ENCODE data around the gene CD37. TPM values are rescaled to one million over a fixed set of nuclear protein-coding genes. Genes with fewer than 3 reads are reported as not detected.

CD37 gene
- total RNA-seq, 2 experiments from 2014 or later, result 268 to 352 TPM

GRCh38 chr19:49333418-49333805 lies 1.8 kb upstream of the CD37 start:
- Mint-ChIP-seq H3K27me3 (no peaks in the 10 kb centered on the region), H3K4me3 (peak overlapping the region; percentile 100), H3K4me1 (peaks cover 81% of the 10 kb centered on the region), H3K9me3 (no peaks in the 10 kb centered on the region), H3K36me3 (ENCODE audit: low read depth) (peaks cover 55% of the 10 kb centered on the region), H3K27ac (peak overlapping the region; percentile 88)
- POLR2A ChIA-PET, result no interaction called here
- CTCF ChIA-PET, result interaction anchor here (0.9 to 2.2 kb wide), 5 partner anchors 12 to 340 kb away, joined by 3 to 6 read pairs (median 3); partner anchors contain the start of genes GYS1 and RUVBL2
- DNase-seq, result no peak

GRCh38 chr19:49333811-49334288 lies 1.4 kb upstream of the CD37 start:
- peak; percentile 81 for DNase-seq
- Mint-ChIP-seq H3K27ac (peak overlapping the region; percentile 88), H3K27me3 (no peaks in the 10 kb centered on the region), H3K4me3 (peak overlapping the region; percentile 100), H3K4me1 (peaks cover 81% of the 10 kb centered on the region), H3K36me3 (ENCODE audit: low read depth) (peaks cover 55% of the 10 kb centered on the region), H3K9me3 (no peaks in the 10 kb centered on the region)
- ChIA-PET CTCF (interaction anchor here (0.9 to 2.2 kb wide), 6 partner anchors 11 to 341 kb away, joined by 3 to 6 read pairs (median 3); partner anchors contain the start of genes GYS1 and RUVBL2), POLR2A (no interaction called here)

GRCh38 chr19:49335784-49336481 lies 727 bp downstream of the CD37 start:
- CTCF ChIA-PET, result interaction anchor here (1.2 kb wide), 1 partner anchor 138 kb away, joined by 3 read pairs; the partner anchor contains the start of gene FLT3LG
- H3K36me3 Mint-ChIP-seq (ENCODE audit: low read depth), result peaks cover 61% of the 10 kb centered on the region

GRCh38 chr19:49336482-49337266 lies 1.5 kb downstream of the CD37 start:
- no peak for DNase-seq
- Mint-ChIP-seq H3K27ac (peak overlapping the region; percentile 100), H3K4me3 (peak overlapping the region; percentile 100), H3K4me1 (peaks cover 75% of the 10 kb centered on the region), H3K27me3 (no peaks in the 10 kb centered on the region), H3K9me3 (no peaks in the 10 kb centered on the region), H3K36me3 (ENCODE audit: low read depth) (peaks cover 55% of the 10 kb centered on the region)
- CTCF ChIA-PET, result interaction anchor here (0.6 to 1.6 kb wide), 3 partner anchors 35 to 347 kb away, joined by 3 read pairs; partner anchors contain the start of gene FLT3LG
- POLR2A ChIA-PET, result interaction anchor here (0.7 kb wide), 1 partner anchor 18 kb away, joined by 3 read pairs; no protein-coding TSS in a partner anchor

More at GRCh38 chr19:49335784-49336481, 727 bp downstream of the CD37 start:
- Mint-ChIP-seq H3K27ac (peak overlapping the region; percentile 100), H3K9me3 (no peaks in the 10 kb centered on the region), H3K4me3 (peak overlapping the region; percentile 100), H3K27me3 (no peaks in the 10 kb centered on the region), H3K4me1 (peaks cover 82% of the 10 kb centered on the region)
- peak; percentile 54 for DNase-seq
- POLR2A ChIA-PET, result no interaction called here

- Mint-ChIP-seq H3K9me3 (no peaks in the 10 kb centered on the region), H3K27me3 (no peaks in the 10 kb centered on the region), H3K27ac (peak overlapping the region; percentile 100), H3K36me3 (ENCODE audit: low read depth) (peaks cover 51% of the 10 kb centered on the region), H3K4me3 (peak overlapping the region; percentile 100), H3K4me1 (peaks cover 67% of the 10 kb centered on the region)
- ChIA-PET CTCF (interaction anchor here (1.6 kb wide), 1 partner anchor 36 kb away, joined by 3 read pairs; no protein-coding TSS in a partner anchor), POLR2A (no interaction called here)
- DNase-seq, result no peak
These were observed 2.2 kb downstream of the CD37 start for GRCh38 chr19:49337267-49338022.

- no peak overlapping the region for H3K4me3 Mint-ChIP-seq
- CTCF ChIA-PET, result interaction anchor here (1.6 kb wide), 1 partner anchor 37 kb away, joined by 3 read pairs; no protein-coding TSS in a partner anchor
- no peaks in the 10 kb centered on the region for H3K9me3 Mint-ChIP-seq
- H3K4me1 Mint-ChIP-seq, result peaks cover 60% of the 10 kb centered on the region
- H3K27ac Mint-ChIP-seq, result no peak overlapping the region
- POLR2A ChIA-PET, result no interaction called here
- no peak for DNase-seq
- H3K27me3 Mint-ChIP-seq, result no peaks in the 10 kb centered on the region
- H3K36me3 Mint-ChIP-seq (ENCODE audit: low read depth), result peaks cover 56% of the 10 kb centered on the region
These were observed 2.9 kb downstream of the CD37 start for GRCh38 chr19:49338023-49338677.

- CTCF ChIA-PET, result no interaction called here
- no peak overlapping the region for H3K27ac Mint-ChIP-seq
- POLR2A ChIA-PET, result no interaction called here
- no peaks in the 10 kb centered on the region for H3K27me3 Mint-ChIP-seq
- no peak for DNase-seq
- peaks cover 54% of the 10 kb centered on the region for H3K4me1 Mint-ChIP-seq
- H3K36me3 Mint-ChIP-seq (ENCODE audit: low read depth), result peaks cover 52% of the 10 kb centered on the region
- H3K9me3 Mint-ChIP-seq, result no peaks in the 10 kb centered on the region
- no peak overlapping the region for H3K4me3 Mint-ChIP-seq
These were observed 3.6 kb downstream of the CD37 start for GRCh38 chr19:49338691-49339300.

- Mint-ChIP-seq H3K4me3 (no peak overlapping the region), H3K36me3 (ENCODE audit: low read depth) (peaks cover 52% of the 10 kb centered on the region), H3K27ac (no peak overlapping the region), H3K4me1 (peaks cover 48% of the 10 kb centered on the region), H3K27me3 (no peaks in the 10 kb centered on the region), H3K9me3 (no peaks in the 10 kb centered on the region)
- ChIA-PET CTCF (no interaction called here), POLR2A (no interaction called here)
- no peak for DNase-seq
These were observed 4.3 kb downstream of the CD37 start for GRCh38 chr19:49339301-49340068.

GRCh38 chr19:49340069-49340864 lies 5.1 kb downstream of the CD37 start:
- ChIA-PET POLR2A (no interaction called here), CTCF (interaction anchor here (0.7 kb wide), 1 partner anchor 243 kb away, joined by 5 read pairs; no protein-coding TSS in a partner anchor)
- H3K9me3 Mint-ChIP-seq, result no peaks in the 10 kb centered on the region
- no peaks in the 10 kb centered on the region for H3K27me3 Mint-ChIP-seq
- no peak overlapping the region for H3K4me3 Mint-ChIP-seq
- peaks cover 41% of the 10 kb centered on the region for H3K4me1 Mint-ChIP-seq
- peak overlapping the region; percentile 66 for H3K27ac Mint-ChIP-seq
- no peak for DNase-seq
- peaks cover 51% of the 10 kb centered on the region for H3K36me3 Mint-ChIP-seq (ENCODE audit: low read depth)

GRCh38 chr19:49340865-49341718 lies 5.9 kb downstream of the CD37 start:
- H3K4me1 Mint-ChIP-seq, result peaks cover 34% of the 10 kb centered on the region
- H3K27ac Mint-ChIP-seq, result no peak overlapping the region
- H3K36me3 Mint-ChIP-seq (ENCODE audit: low read depth), result peaks cover 45% of the 10 kb centered on the region
- POLR2A ChIA-PET, result no interaction called here
- DNase-seq, result no peak
- H3K4me3 Mint-ChIP-seq, result no peak overlapping the region
- CTCF ChIA-PET, result interaction anchor here (0.7 kb wide), 1 partner anchor 244 kb away, joined by 5 read pairs; no protein-coding TSS in a partner anchor
- no peaks in the 10 kb centered on the region for H3K27me3 Mint-ChIP-seq
- H3K9me3 Mint-ChIP-seq, result no peaks in the 10 kb centered on the region
